Hepatocyte (in vitro differentiated cells): ENCODE results near the gene MRPL57.

ENCODE experiments used
- CTCF ChIP-seq: fragments of 200-600 bp; sonication (generic); IDR thresholded peaks from 2 replicates; pipeline ENCODE4 v1.5.1; 2016; ENCODE audit warnings: antibody characterized with exemption, mild to moderate bottlenecking; ENCODE audit not compliant: poor library complexity
- EZH2 ChIP-seq: fragments of 200-600 bp; sonication (generic); IDR thresholded peaks from 2 replicates; pipeline ENCODE4 v1.6.1; 2016; ENCODE audit warnings: antibody characterized with exemption, mild to moderate bottlenecking, borderline replicate concordance

GRCh38 chr13:21171420-21171819, 5.0 kb upstream of the MRPL57 start:
- TF ChIP-seq EZH2 (no peak), CTCF (no peak)
